NCI-H2107 (cell line): ENCODE measurements around the gene CLCF1.

Experiments used
- DNase-seq: peaks from one replicate; lab custom pipeline; 2025; lab: John Stamatoyannopoulos, UW

CLCF1 gene

GRCh38 chr11:67374571-67375281 lies 1.3 kb upstream of the CLCF1 start:
- DNase-seq: no peak

- no peak for DNase-seq
Measured at GRCh38 chr11:67373648-67374570, 511 bp upstream of the CLCF1 start.

DNA sequence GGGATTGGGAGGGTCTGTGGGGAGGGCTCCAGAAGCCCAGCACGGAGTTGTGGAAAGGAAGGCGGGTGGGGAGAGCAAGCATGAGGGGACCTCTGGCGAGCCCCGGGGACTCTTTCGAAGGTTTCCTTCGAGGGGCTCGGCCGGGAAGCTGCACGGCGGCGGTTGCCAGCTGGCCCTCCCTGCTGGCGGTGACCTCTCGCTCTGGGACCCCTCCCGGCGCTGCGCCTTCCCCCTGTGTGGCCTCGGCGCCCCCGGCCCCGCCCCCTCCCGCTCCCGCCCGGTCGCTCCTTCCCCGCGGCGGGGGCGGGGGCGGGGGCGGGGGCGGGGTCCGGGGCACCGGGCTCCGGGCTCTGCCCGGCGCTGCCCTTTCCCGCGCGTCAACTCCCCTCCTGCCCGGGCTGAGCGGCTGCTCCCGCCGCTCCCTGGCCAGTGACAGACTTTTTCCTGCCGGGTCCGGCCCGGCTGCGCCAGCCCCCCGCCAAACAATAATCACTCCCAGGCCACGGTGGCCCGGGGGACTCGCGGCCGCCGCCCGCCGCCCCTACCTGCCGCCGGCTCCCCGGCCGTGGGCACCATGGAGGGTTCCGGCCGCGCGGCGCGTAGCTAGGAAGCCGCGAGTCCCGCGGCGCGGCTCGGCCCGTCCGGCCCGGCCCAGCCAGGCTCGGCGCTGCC lies 941 bp downstream of the CLCF1 start:
- no peak for DNase-seq

GRCh38 chr11:67371911-67372320 lies 1.5 kb downstream of the CLCF1 start:
- DNase-seq: no peak

GRCh38 chr11:67371189-67371910 lies 2.0 kb downstream of the CLCF1 start:
- DNase-seq: no peak

- no peak for DNase-seq
Measured at GRCh38 chr11:67370351-67371076, 2.9 kb downstream of the CLCF1 start.

GRCh38 chr11:67369801-67370284 lies 3.6 kb downstream of the CLCF1 start:
- DNase-seq: peak; percentile 18

- DNase-seq: no peak
Measured at GRCh38 chr11:67369275-67369674, 4.1 kb downstream of the CLCF1 start.

DNA sequence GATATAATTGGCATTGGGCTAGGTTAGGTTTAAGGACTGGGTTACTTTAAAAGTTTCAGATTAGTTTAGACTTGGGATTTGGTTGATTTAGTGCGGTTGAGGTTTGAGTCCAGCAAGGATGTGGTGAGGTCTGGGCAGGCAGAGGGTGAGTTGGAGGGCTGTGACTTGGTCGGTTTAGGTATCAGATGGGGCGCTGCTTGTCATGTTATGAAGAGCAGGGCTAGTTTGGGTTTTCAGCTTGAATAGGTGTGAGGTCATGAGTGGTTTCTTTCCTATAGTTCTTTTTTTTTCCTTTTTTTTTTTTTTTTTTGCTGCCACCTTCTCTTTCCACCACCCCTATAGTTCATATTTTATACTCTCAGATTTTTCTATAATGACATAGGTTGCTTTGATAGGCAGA lies 4.8 kb downstream of the CLCF1 start:
- no peak for DNase-seq

DNA sequence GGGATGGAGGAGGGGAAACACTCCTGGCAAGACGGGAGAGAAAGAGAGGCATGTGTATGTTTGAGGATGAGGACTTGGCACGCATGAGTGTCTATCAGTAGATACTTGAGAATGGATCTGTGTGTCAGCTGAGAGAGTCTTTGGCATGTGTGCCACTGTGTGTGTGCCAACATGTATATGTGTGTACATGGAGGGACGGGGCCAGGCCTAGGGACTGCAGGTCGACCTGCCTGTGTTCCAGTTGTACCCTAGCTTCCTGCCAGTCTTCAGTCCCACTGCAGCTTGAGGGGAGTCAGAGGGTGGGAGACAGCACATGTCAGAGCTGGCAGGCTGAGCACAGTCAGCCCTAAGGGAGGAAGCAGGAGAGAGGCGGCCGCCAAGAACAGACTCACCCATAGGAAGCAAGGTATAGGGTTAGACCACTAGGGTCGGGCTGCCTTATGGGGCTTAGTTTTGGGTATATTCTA lies 5.6 kb downstream of the CLCF1 start:
- DNase-seq: no peak

GRCh38 chr11:67366961-67367760 lies 6.2 kb downstream of the CLCF1 start:
- DNase-seq: no peak

- DNase-seq: no peak
Measured at GRCh38 chr11:67366546-67366945, 6.9 kb downstream of the CLCF1 start.

DNA sequence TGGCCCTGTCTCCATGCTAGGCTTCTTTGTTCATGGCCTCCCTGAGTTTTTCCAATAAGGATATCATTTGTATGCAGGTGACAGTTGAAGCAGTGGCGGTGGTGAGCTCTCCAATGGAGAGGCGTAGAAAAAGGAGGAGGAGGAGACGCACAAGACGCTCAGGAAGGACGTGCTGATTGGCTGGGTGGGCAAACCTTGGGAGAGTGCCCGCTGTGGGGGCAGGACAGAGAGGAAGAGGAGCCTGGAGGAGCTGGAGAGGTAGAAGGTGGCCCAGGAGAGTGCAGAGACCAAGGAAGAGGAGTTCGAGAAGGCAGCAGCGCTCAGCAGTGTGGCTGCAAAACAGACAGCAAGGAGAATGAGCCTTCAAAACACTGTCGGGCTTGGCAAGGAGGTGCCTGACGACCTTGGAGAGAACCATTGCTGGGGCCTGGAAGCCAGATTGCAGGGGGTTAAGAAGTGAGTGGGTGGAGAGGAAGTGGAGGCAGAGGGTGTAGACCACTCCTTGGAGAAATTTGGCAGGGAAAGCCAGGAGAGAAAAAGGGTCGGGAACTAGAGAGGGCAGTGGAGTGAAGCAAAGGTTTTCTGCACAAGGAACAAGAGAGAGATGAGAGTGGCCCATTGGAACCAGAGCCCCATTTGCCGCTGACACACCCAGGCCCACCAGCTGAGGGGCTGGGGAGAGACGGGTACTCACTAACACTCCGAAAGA lies 7.5 kb downstream of the CLCF1 start:
- DNase-seq: no peak

- no peak for DNase-seq
Measured at GRCh38 chr11:67364783-67365722, 8.3 kb downstream of the CLCF1 start.

DNA sequence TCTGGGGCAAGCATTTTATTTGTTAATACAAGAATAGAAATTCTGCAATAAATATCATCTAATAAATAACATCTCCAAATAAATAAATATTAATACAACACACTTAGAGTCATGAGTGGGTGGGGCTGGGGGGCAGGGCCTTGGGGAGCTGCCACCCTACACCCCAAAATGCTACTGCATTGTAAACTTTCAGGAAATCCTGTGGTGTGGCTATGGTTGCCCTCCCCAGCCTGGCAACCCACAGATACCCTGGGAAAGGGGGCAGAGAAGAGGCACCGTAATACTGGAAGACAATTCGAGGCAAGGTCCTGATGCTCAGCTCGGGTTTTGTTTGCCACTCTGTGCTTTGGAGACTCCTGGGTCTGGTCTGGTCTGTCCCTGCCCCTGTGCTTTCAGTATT lies 9.2 kb downstream of the CLCF1 start:
- no peak for DNase-seq

DNA sequence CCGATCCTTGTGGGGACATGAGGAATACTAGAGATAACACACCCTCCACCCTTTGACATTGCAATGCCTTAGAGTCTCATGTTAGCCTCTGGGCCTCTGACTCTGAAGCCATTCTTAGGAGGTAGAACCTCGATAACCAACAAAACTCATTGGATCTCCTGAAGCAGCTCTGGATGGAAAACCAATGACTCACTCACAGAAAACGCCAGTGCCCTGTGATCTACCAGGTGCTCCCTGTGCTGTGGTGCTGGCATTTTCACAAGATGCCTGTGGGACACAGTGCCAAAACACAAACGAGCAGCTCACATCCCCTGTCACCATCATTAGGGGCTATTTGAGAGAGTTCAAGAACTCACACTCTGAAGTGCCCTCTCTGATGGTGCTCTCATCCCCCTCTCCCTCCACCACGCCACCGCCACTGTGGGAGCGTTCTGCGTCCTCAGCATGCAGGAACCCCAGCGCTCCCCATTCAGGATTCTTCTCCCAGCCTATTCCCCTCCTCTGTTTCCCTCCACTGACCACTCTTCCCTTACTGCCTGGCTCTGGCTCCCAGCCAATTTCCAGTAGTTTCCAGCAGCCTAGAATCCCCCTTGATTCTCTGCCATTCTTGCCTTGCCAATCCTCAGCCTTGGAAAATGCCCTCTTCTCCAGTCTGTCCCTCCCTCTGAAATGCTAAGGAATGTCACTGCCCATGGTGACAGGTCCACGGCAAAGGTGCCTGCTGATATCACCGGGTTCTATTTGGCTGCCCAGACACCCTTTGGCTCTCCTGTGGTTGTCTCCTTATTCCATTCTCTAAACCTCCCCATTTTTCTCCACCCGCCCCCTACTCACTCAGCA lies 15.3 kb downstream of the CLCF1 start:
- DNase-seq: no peak

GRCh38 chr11:67356864-67357561 lies 16.4 kb downstream of the CLCF1 start:
- peak; percentile 32 for DNase-seq
